HepG2 (cell line): ENCODE data around the gene MCEE. TPM values are rescaled to one million over a fixed set of nuclear protein-coding genes. Genes with fewer than 3 reads are reported as not detected.

ENCODE experiments used
- ATF4 ChIP-seq, 2 experiments: fragments of 450-650 bp in 1 of 2; sonication (generic) in 1 of 2; formaldehyde crosslinking; IDR thresholded peaks; 2 replicates each; pipeline versions ENCODE4 v1.5.0 to v1.8.0; 2020 to 2022; ENCODE audit warnings: mild to moderate bottlenecking in 1 of 2, missing genetic modification reagents in 1 of 2
- DPF2 ChIP-seq: sonication (generic); formaldehyde crosslinking; IDR thresholded peaks from 2 replicates; pipeline ENCODE4 v1.4.0; 2020; ENCODE audit warnings: mild to moderate bottlenecking, low read depth, missing genetic modification reagents, borderline replicate concordance
- GMEB2 ChIP-seq: IDR thresholded peaks from 2 replicates; pipeline ENCODE4 v1.6.1; 2016; ENCODE audit warnings: missing biosample characterization, missing genetic modification reagents, low read depth
- LBX2 ChIP-seq: sonication (generic); formaldehyde crosslinking; IDR thresholded peaks from 2 replicates; pipeline ENCODE4 v1.5.0; 2020; ENCODE audit warnings: missing genetic modification reagents, mild to moderate bottlenecking, borderline replicate concordance
- NAIF1 ChIP-seq: sonication (generic); formaldehyde crosslinking; IDR thresholded peaks from 2 replicates; pipeline ENCODE4 v1.5.0; 2020; ENCODE audit warnings: mild to moderate bottlenecking, missing genetic modification reagents, borderline replicate concordance
- RBM39 ChIP-seq: fragments of 200-400 bp; formaldehyde crosslinking; IDR thresholded peaks from one replicate; pipeline ENCODE4 v1.6.1; 2018; ENCODE audit warnings: antibody characterized with exemption, mild to moderate bottlenecking, low read depth, low read length; ENCODE audit not compliant: poor library complexity, severe bottlenecking
- RORA ChIP-seq: sonication (generic); formaldehyde crosslinking; IDR thresholded peaks from 2 replicates; pipeline ENCODE4 v1.5.0; 2020; ENCODE audit warnings: mild to moderate bottlenecking, missing genetic modification reagents, moderate library complexity
- TBL1XR1 ChIP-seq: fragments of 150-350 bp; IDR thresholded peaks from 2 replicates; pipeline ENCODE4 v1.6.1; 2014; ENCODE audit warnings: borderline replicate concordance, low read length; ENCODE audit not compliant: partially characterized antibody
- ZNF577 ChIP-seq: sonication (generic); formaldehyde crosslinking; IDR thresholded peaks from 2 replicates; pipeline ENCODE4 v1.4.0; 2020; ENCODE audit warnings: mild to moderate bottlenecking, low read depth, missing genetic modification reagents, borderline replicate concordance
- ZNF605 ChIP-seq: sonication (generic); formaldehyde crosslinking; IDR thresholded peaks from 2 replicates; pipeline ENCODE4 v1.8.0; 2022; ENCODE audit warnings: mild to moderate bottlenecking, missing genetic modification reagents
- ZNF792 ChIP-seq: IDR thresholded peaks from 2 replicates; pipeline ENCODE4 v1.6.1; 2016
- polyA plus RNA-seq, 8 experiments: library from polyadenylated mRNA; depleted of rRNA in 3 of 8; stranded (reverse) in 7 of 8; unstranded in 1 of 8; fragments of >200 nt; fragmentation: Illumina TruSeq in 4 of 8; extraction: Trizol in 4 of 8; gene quantifications; 2 replicates each; pipeline versions ENCODE4 v1.2.1 to v1.2.3, GENCODE V29; 2011 to 2016; ENCODE audit warnings: low read depth in 4 of 8, missing spikeins in 1 of 8, mixed read lengths in 1 of 8; ENCODE audit not compliant: insufficient read depth in 1 of 8
- total RNA-seq, 5 experiments: library from RNA; depleted of rRNA; stranded (reverse); fragments of >200 nt; fragmentation: Illumina TruSeq; extraction: Trizol; gene quantifications; 2 replicates each; pipeline ENCODE4 v1.2.3, GENCODE V29; 2016; ENCODE audit warnings: low read depth in 1 of 5
- TF ChIP-seq, protein P1 (sequence below): fragments of 450-650 bp; IDR thresholded peaks from 2 replicates; pipeline ENCODE4 v1.6.1; 2017
- TF ChIP-seq, protein P2 (sequence below): sonication (generic); formaldehyde crosslinking; IDR thresholded peaks from 2 replicates; pipeline ENCODE4 v1.4.0; 2020; ENCODE audit warnings: missing genetic modification reagents, borderline replicate concordance
- TF ChIP-seq, protein P3 (sequence below): sonication (generic); formaldehyde crosslinking; conservative IDR thresholded peaks from 2 replicates; pipeline ENCODE4 v1.4.0; 2020; ENCODE audit warnings: missing genetic modification reagents
- TF ChIP-seq, protein P4 (sequence below): sonication (generic); formaldehyde crosslinking; IDR thresholded peaks from 2 replicates; pipeline ENCODE4 v1.4.0; 2020; ENCODE audit warnings: mild to moderate bottlenecking, missing genetic modification reagents, borderline replicate concordance

Gene MCEE
- total and polyA plus RNA-seq, 2 of the 13 experiments (the other 11 are each of a cell fraction or from before 2014, with no cell fraction given) = 32.0 to 66.9 TPM

DNA sequence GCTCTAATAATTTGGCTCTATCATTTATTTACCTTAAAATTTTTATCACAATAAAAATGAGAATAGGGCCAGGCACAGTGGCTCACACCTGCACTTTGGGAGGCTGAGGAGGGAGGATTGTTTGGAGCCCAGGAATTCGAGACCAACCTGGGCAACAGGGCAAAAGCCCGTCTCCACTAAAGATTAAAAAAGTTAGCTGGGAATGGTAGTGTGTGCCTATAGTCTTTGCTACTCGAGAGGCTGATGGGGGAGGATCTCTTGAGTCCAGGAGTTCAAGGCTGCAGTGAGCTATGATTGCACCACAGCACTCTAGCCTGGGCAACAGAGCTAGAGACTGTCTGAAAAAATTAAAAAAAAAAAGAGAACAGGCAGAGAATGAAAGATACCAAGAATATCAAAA, 6.1 kb upstream of the MCEE start (continued):
- TF ChIP-seq ZNF605 (no peak), NAIF1 (CRISPR knock-in tag) (no peak), ZNF577 (CRISPR knock-in tag) (no peak), DPF2 (CRISPR knock-in tag) (peak; percentile 52; the same call in 1 of the 2 replicates), LBX2 (CRISPR knock-in tag) (no peak), TBL1XR1 (no peak), GMEB2 (CRISPR knock-in tag) (no peak), RORA (CRISPR knock-in tag) (no peak), ATF4 (CRISPR knock-in tag; IDR thresholded peaks at IDR 0.05) (0 out of 4 replicates have a peak, but pooled peaks of 1 of the 2 experiments have one; percentile 24), RBM39 (no peak), ZNF792 (CRISPR knock-in tag) (no peak)
- TF ChIP-seq, protein P1, sequence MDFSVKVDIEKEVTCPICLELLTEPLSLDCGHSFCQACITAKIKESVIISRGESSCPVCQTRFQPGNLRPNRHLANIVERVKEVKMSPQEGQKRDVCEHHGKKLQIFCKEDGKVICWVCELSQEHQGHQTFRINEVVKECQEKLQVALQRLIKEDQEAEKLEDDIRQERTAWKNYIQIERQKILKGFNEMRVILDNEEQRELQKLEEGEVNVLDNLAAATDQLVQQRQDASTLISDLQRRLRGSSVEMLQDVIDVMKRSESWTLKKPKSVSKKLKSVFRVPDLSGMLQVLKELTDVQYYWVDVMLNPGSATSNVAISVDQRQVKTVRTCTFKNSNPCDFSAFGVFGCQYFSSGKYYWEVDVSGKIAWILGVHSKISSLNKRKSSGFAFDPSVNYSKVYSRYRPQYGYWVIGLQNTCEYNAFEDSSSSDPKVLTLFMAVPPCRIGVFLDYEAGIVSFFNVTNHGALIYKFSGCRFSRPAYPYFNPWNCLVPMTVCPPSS = no peak
- TF ChIP-seq, protein P2, sequence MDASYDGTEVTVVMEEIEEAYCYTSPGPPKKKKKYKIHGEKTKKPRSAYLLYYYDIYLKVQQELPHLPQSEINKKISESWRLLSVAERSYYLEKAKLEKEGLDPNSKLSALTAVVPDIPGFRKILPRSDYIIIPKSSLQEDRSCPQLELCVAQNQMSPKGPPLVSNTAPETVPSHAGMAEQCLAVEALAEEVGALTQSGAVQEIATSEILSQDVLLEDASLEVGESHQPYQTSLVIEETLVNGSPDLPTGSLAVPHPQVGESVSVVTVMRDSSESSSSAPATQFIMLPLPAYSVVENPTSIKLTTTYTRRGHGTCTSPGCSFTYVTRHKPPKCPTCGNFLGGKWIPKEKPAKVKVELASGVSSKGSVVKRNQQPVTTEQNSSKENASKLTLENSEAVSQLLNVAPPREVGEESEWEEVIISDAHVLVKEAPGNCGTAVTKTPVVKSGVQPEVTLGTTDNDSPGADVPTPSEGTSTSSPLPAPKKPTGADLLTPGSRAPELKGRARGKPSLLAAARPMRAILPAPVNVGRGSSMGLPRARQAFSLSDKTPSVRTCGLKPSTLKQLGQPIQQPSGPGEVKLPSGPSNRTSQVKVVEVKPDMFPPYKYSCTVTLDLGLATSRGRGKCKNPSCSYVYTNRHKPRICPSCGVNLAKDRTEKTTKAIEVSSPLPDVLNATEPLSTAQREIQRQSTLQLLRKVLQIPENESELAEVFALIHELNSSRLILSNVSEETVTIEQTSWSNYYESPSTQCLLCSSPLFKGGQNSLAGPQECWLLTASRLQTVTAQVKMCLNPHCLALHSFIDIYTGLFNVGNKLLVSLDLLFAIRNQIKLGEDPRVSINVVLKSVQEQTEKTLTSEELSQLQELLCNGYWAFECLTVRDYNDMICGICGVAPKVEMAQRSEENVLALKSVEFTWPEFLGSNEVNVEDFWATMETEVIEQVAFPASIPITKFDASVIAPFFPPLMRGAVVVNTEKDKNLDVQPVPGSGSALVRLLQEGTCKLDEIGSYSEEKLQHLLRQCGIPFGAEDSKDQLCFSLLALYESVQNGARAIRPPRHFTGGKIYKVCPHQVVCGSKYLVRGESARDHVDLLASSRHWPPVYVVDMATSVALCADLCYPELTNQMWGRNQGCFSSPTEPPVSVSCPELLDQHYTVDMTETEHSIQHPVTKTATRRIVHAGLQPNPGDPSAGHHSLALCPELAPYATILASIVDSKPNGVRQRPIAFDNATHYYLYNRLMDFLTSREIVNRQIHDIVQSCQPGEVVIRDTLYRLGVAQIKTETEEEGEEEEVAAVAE (CRISPR knock-in tag) = no peak
- TF ChIP-seq, protein P3, sequence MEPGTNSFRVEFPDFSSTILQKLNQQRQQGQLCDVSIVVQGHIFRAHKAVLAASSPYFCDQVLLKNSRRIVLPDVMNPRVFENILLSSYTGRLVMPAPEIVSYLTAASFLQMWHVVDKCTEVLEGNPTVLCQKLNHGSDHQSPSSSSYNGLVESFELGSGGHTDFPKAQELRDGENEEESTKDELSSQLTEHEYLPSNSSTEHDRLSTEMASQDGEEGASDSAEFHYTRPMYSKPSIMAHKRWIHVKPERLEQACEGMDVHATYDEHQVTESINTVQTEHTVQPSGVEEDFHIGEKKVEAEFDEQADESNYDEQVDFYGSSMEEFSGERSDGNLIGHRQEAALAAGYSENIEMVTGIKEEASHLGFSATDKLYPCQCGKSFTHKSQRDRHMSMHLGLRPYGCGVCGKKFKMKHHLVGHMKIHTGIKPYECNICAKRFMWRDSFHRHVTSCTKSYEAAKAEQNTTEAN = no peak
- TF ChIP-seq, protein P4, sequence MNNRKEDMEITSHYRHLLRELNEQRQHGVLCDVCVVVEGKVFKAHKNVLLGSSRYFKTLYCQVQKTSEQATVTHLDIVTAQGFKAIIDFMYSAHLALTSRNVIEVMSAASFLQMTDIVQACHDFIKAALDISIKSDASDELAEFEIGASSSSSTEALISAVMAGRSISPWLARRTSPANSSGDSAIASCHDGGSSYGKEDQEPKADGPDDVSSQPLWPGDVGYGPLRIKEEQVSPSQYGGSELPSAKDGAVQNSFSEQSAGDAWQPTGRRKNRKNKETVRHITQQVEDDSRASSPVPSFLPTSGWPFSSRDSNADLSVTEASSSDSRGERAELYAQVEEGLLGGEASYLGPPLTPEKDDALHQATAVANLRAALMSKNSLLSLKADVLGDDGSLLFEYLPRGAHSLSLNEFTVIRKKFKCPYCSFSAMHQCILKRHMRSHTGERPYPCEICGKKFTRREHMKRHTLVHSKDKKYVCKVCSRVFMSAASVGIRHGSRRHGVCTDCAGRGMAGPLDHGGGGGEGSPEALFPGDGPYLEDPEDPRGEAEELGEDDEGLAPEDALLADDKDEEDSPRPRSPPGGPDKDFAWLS = no peak
